Left renal pelvis (tissue), 4 donors: Measurements from ENCODE around the gene SPTLC3. TPM values are rescaled to one million over a fixed set of nuclear protein-coding genes. Genes with fewer than 3 reads are reported as not detected.

Experiments
- DNase-seq, 4 donors: peaks; one replicate each; pipeline ENCODE4 v3.0.0-alpha.2; 2013; ENCODE audit warnings: low read depth in 4 of 4, low spot score in 3 of 4
- polyA plus RNA-seq, 4 donors: library from polyadenylated mRNA; unstranded; fragments of 120-200 nt; gene quantifications; one replicate each; pipeline ENCODE4 v1.2.1, GENCODE V29; 2013; ENCODE audit not compliant: insufficient read length in 4 of 4

Gene SPTLC3
- polyA plus RNA-seq, 4 donors: 7.9 to 24.7 (median 21.5) TPM

GRCh38 chr20:12984069-12984765 lies 24.6 kb upstream of the SPTLC3 start:
- no peak for DNase-seq

- DNase-seq: no peak
These were observed 23.9 kb upstream of the SPTLC3 start for GRCh38 chr20:12984863-12985262.

GRCh38 chr20:12987261-12987660 lies 21.5 kb upstream of the SPTLC3 start:
- DNase-seq: no peak

GRCh38 chr20:12989586-12990115 lies 19.1 kb upstream of the SPTLC3 start:
- no peak for DNase-seq

- no peak for DNase-seq
These were observed 11.6 kb upstream of the SPTLC3 start for GRCh38 chr20:12997128-12997655.

GRCh38 chr20:12998046-12998445 lies 10.7 kb upstream of the SPTLC3 start:
- DNase-seq: no peak

- DNase-seq: no peak
These were observed 9.6 kb upstream of the SPTLC3 start for GRCh38 chr20:12999201-12999600.

GRCh38 chr20:13002251-13002650 lies 6.5 kb upstream of the SPTLC3 start:
- no peak for DNase-seq

GRCh38 chr20:13006825-13007224 lies 1.9 kb upstream of the SPTLC3 start:
- no peak for DNase-seq

- no peak for DNase-seq
These were observed 1.2 kb upstream of the SPTLC3 start for GRCh38 chr20:13007596-13007995.

- DNase-seq: peak; percentile 45 to 60 (median 53)
These were observed 1.1 kb downstream of the SPTLC3 start for GRCh38 chr20:13009682-13010406.

GRCh38 chr20:13012886-13013285 lies 4.1 kb downstream of the SPTLC3 start:
- no peak for DNase-seq

- DNase-seq: no peak
These were observed 4.6 kb downstream of the SPTLC3 start for GRCh38 chr20:13013411-13013810.

- DNase-seq: no peak
These were observed 8.5 kb downstream of the SPTLC3 start for GRCh38 chr20:13017235-13017634.

GRCh38 chr20:13017883-13018535 lies 9.2 kb downstream of the SPTLC3 start:
- DNase-seq: no peak

- no peak for DNase-seq
These were observed 12.6 kb downstream of the SPTLC3 start for GRCh38 chr20:13021205-13021970.

GRCh38 chr20:13022401-13023155 lies 13.8 kb downstream of the SPTLC3 start:
- no peak for DNase-seq

GRCh38 chr20:13024596-13024995 lies 15.8 kb downstream of the SPTLC3 start:
- DNase-seq: no peak

- DNase-seq: no peak
These were observed 16.4 kb downstream of the SPTLC3 start for GRCh38 chr20:13025181-13025580.

- DNase-seq: no peak
These were observed 19.2 kb downstream of the SPTLC3 start for GRCh38 chr20:13028001-13028400.
